ENCODE data around the gene SMARCD3.

Gene SMARCD3

GRCh38 chr7:151208253-151208862 is 40.1 kb downstream of the SMARCD3 start:
- H3K4me3 ChIP-seq (ENCODE audit: low read length), result no peak overlapping the region
- no peak for TF ChIP-seq ZNF274 (IDR thresholded peaks at IDR 0.05; ENCODE audit: low read depth, low read length)

- no peak for TF ChIP-seq ZNF274 (IDR thresholded peaks at IDR 0.05; ENCODE audit: low read depth, low read length)
- no peak overlapping the region for H3K4me3 ChIP-seq (ENCODE audit: low read length)
These were observed 40.7 kb downstream of the SMARCD3 start for GRCh38 chr7:151207804-151208203.

GRCh38 chr7:151207315-151207714 is 41.2 kb downstream of the SMARCD3 start:
- no peak overlapping the region for H3K4me3 ChIP-seq (ENCODE audit: low read length)
- TF ChIP-seq ZNF274 (IDR thresholded peaks at IDR 0.05; ENCODE audit: low read depth, low read length), result no peak

- no peak for TF ChIP-seq ZNF274 (IDR thresholded peaks at IDR 0.05; ENCODE audit: low read depth, low read length)
- no peak overlapping the region for H3K4me3 ChIP-seq (ENCODE audit: low read length)
These were observed 41.6 kb downstream of the SMARCD3 start for GRCh38 chr7:151206914-151207313.

- H3K4me3 ChIP-seq (ENCODE audit: low read length), result no peak overlapping the region
- TF ChIP-seq ZNF274 (IDR thresholded peaks at IDR 0.05; ENCODE audit: low read depth, low read length), result no peak
These were observed 42.8 kb downstream of the SMARCD3 start for GRCh38 chr7:151205730-151206129.

GRCh38 chr7:151204383-151205032 is 44.0 kb downstream of the SMARCD3 start:
- TF ChIP-seq ZNF274 (IDR thresholded peaks at IDR 0.05; ENCODE audit: low read depth, low read length), result no peak
- H3K4me3 ChIP-seq (ENCODE audit: low read length), result no peak overlapping the region

- no peak overlapping the region for H3K4me3 ChIP-seq (ENCODE audit: low read length)
- no peak for TF ChIP-seq ZNF274 (IDR thresholded peaks at IDR 0.05; ENCODE audit: low read depth, low read length)
These were observed 45.7 kb downstream of the SMARCD3 start for GRCh38 chr7:151202836-151203235.

- no peak overlapping the region for H3K4me3 ChIP-seq (ENCODE audit: low read length)
- no peak for TF ChIP-seq ZNF274 (IDR thresholded peaks at IDR 0.05; ENCODE audit: low read depth, low read length)
These were observed 46.7 kb downstream of the SMARCD3 start for GRCh38 chr7:151201751-151202150.

- TF ChIP-seq ZNF274 (IDR thresholded peaks at IDR 0.05; ENCODE audit: low read depth, low read length), result no peak
- no peak overlapping the region for H3K4me3 ChIP-seq (ENCODE audit: low read length)
These were observed 47.1 kb downstream of the SMARCD3 start for GRCh38 chr7:151201344-151201743.

GRCh38 chr7:151198945-151199848 is 49.3 kb downstream of the SMARCD3 start:
- H3K4me3 ChIP-seq (ENCODE audit: low read length), result no peak overlapping the region
- no peak for TF ChIP-seq ZNF274 (IDR thresholded peaks at IDR 0.05; ENCODE audit: low read depth, low read length)

GRCh38 chr7:151197932-151198331 is 50.6 kb downstream of the SMARCD3 start:
- H3K4me3 ChIP-seq (ENCODE audit: low read length), result no peak overlapping the region
- no peak for TF ChIP-seq ZNF274 (IDR thresholded peaks at IDR 0.05; ENCODE audit: low read depth, low read length)

GRCh38 chr7:151195616-151196450 is 52.7 kb downstream of the SMARCD3 start:
- TF ChIP-seq ZNF274 (IDR thresholded peaks at IDR 0.05; ENCODE audit: low read depth, low read length), result no peak
- H3K4me3 ChIP-seq (ENCODE audit: low read length), result no peak overlapping the region

GRCh38 chr7:151194188-151194587 is 54.3 kb downstream of the SMARCD3 start:
- no peak overlapping the region for H3K4me3 ChIP-seq (ENCODE audit: low read length)
- no peak for TF ChIP-seq ZNF274 (IDR thresholded peaks at IDR 0.05; ENCODE audit: low read depth, low read length)
